ENCODE data around the gene TMEM163. TPM values are rescaled to one million over a fixed set of nuclear protein-coding genes. Genes with fewer than 3 reads are reported as not detected.
A peak's percentile ranks its signal among the peaks of the same experiment; 100 is the strongest.
"Not testable (repeated sequence)": the region's sequence is repeated elsewhere in the genome, so short reads cannot be mapped to it uniquely, and the experiment has no call there.

Gene TMEM163
- total RNA-seq, 2 donors from 2014 or later: 0.57 to 1.3 TPM

- no peak overlapping the region for H3K4me3 Mint-ChIP-seq
- no peak for ATAC-seq
Measured at GRCh38 chr2:134500211-134500935, 218.4 kb downstream of the TMEM163 start.

GRCh38 chr2:134499307-134499926 lies 219.4 kb downstream of the TMEM163 start:
- no peaks in the 10 kb centered on the region for H3K9me3 ChIP-seq (ENCODE audit: control insufficient read depth, low read length, poor library complexity, severe bottlenecking)
- Mint-ChIP-seq H3K36me3 (ENCODE audit: low read depth) (no peaks in the 10 kb centered on the region), H3K4me1 (peaks cover 2% of the 10 kb centered on the region), H3K27me3 (peaks cover 23% of the 10 kb centered on the region), H3K27ac (no peak overlapping the region), H3K4me3 (no peak overlapping the region)
- ATAC-seq (no peak), DNase-seq (no peak)

More at GRCh38 chr2:134500211-134500935, 218.4 kb downstream of the TMEM163 start:
- H3K4me1 Mint-ChIP-seq: peaks cover 2% of the 10 kb centered on the region
- no peaks in the 10 kb centered on the region for H3K9me3 ChIP-seq (ENCODE audit: control insufficient read depth, low read length, poor library complexity, severe bottlenecking)
- H3K27me3 Mint-ChIP-seq: peaks cover 15% of the 10 kb centered on the region
- no peaks in the 10 kb centered on the region for H3K36me3 Mint-ChIP-seq (ENCODE audit: low read depth)
- DNase-seq: no peak
- H3K27ac Mint-ChIP-seq: no peak overlapping the region

DNA sequence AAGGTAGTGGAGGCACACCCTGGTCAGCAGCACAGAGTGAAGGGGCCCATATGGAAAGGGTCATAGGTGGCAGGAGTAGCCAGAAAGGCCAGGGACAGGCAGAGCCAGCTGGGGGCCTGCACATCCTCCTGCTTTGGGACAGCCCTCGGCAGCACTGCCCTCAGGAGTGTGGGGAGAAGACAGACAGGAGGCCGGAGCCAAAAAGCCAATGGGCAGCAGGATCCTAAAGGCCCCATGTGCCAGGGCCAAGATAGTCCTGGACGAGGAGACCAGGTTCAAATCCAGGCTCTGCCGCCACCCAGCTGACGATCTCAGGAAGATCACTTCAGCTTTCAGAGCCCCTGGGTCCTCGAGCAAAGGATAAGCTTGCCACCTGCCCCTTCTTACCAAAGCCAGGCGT lies 220.1 kb downstream of the TMEM163 start:
- no peaks in the 10 kb centered on the region for H3K9me3 ChIP-seq (ENCODE audit: control insufficient read depth, low read length, poor library complexity, severe bottlenecking)
- peaks cover 2% of the 10 kb centered on the region for H3K4me1 Mint-ChIP-seq
- H3K27ac Mint-ChIP-seq: no peak overlapping the region
- ATAC-seq (no peak), DNase-seq (no peak)
- no peaks in the 10 kb centered on the region for H3K36me3 Mint-ChIP-seq (ENCODE audit: low read depth)
- no peak overlapping the region for H3K4me3 Mint-ChIP-seq
- H3K27me3 Mint-ChIP-seq: peaks cover 28% of the 10 kb centered on the region

DNA sequence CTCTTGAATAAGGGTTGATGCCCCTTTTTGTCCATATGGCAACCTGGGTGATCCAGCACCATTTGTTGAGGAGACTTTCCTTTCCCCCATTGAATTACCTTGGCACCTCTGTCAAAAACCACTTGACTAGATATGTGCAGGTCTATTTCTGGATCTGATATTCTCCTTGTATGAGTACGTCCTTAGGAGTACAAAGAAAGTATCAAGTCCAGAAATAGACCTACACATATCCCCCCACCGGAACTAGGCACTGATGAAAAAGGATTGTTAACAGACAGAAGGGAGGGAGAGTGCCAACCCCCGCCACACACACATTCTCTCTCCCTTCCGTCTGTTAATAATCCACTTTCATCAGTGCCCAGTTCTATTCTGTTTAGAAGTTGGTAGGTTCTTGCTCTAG lies 225.0 kb downstream of the TMEM163 start:
- no peaks in the 10 kb centered on the region for H3K9me3 ChIP-seq (ENCODE audit: control insufficient read depth, low read length, poor library complexity, severe bottlenecking)
- peaks cover 54% of the 10 kb centered on the region for H3K27me3 Mint-ChIP-seq
- no peaks in the 10 kb centered on the region for H3K36me3 Mint-ChIP-seq (ENCODE audit: low read depth)
- DNase-seq (no peak), ATAC-seq (no peak)
- no peak overlapping the region for H3K27ac Mint-ChIP-seq
- peaks cover 2% of the 10 kb centered on the region for H3K4me1 Mint-ChIP-seq
- no peak overlapping the region for H3K4me3 Mint-ChIP-seq

GRCh38 chr2:134491771-134492441 lies 226.9 kb downstream of the TMEM163 start:
- Mint-ChIP-seq H3K4me3 (no peak overlapping the region), H3K27me3 (peaks cover 58% of the 10 kb centered on the region), H3K36me3 (ENCODE audit: low read depth) (no peaks in the 10 kb centered on the region), H3K4me1 (peaks cover 2% of the 10 kb centered on the region), H3K27ac (peak overlapping the region; percentile 9)
- ATAC-seq (no peak), DNase-seq (no peak)
- no peaks in the 10 kb centered on the region for H3K9me3 ChIP-seq (ENCODE audit: control insufficient read depth, low read length, poor library complexity, severe bottlenecking)

- no peak for ATAC-seq
- H3K27ac Mint-ChIP-seq: peak overlapping the region; percentile 9
- H3K27me3 Mint-ChIP-seq: peaks cover 50% of the 10 kb centered on the region
- no peaks in the 10 kb centered on the region for H3K9me3 ChIP-seq (ENCODE audit: control insufficient read depth, low read length, poor library complexity, severe bottlenecking)
- H3K4me1 Mint-ChIP-seq: peaks cover 2% of the 10 kb centered on the region
- no peak for DNase-seq
- H3K4me3 Mint-ChIP-seq: no peak overlapping the region
- H3K36me3 Mint-ChIP-seq (ENCODE audit: low read depth): no peaks in the 10 kb centered on the region
Measured at GRCh38 chr2:134491022-134491421, 227.8 kb downstream of the TMEM163 start.

DNA sequence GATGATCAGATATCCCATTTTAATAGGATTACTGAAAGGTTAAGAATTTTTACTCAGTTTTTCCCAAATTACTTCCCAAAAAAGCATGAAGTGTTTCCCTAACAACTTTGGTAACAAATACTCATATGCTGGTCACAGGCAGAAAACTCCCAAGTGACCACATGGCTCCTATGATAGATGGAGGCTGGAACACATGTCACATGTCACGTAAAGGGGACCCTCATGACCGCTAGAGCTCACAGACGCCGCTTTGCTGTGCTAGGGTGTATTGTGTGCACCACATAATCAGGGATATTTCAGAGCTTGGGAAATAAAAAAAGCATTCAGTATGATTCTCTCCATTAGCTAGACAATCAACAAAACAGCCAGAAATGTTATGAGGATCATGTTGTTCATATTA lies 228.2 kb downstream of the TMEM163 start:
- H3K4me1 Mint-ChIP-seq: peaks cover 2% of the 10 kb centered on the region
- DNase-seq: no peak
- no peaks in the 10 kb centered on the region for H3K36me3 Mint-ChIP-seq (ENCODE audit: low read depth)
- H3K4me3 Mint-ChIP-seq: no peak overlapping the region
- peaks cover 54% of the 10 kb centered on the region for H3K27me3 Mint-ChIP-seq
- H3K9me3 ChIP-seq (ENCODE audit: control insufficient read depth, low read length, poor library complexity, severe bottlenecking): no peaks in the 10 kb centered on the region
- ATAC-seq: no peak
- no peak overlapping the region for H3K27ac Mint-ChIP-seq

DNA sequence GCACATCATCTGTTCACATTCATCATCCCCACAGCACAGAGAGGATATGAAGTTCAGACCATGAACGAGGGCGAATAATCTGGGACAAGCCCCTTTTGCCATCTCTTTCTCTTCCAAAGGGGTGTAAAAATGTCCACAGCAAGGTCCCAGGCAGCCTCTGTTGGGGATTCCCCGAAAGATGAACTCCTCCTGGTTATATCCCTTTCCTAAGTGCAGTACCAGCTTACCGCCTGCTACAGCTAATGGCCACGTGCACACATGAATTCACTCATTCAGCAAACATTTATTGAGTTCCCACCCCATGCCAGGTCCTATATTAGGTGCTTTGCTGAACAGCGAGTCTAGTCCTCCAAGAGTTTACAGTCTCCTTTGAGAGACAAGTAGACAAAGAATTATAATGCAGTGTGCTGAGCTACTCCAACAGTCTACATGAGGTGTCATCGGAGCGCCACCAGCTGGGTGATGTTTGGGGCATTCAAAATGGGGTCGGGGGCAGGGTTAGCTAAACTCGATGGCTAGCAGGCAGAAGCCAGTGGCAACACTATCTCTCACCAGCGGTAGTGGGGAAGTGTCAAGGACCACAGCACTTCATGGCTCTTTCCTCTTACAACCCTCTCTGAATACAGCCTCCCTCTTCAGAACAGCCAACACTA lies 228.9 kb downstream of the TMEM163 start:
- Mint-ChIP-seq H3K36me3 (ENCODE audit: low read depth) (no peaks in the 10 kb centered on the region), H3K4me1 (peaks cover 2% of the 10 kb centered on the region), H3K27me3 (peaks cover 51% of the 10 kb centered on the region), H3K4me3 (no peak overlapping the region), H3K27ac (no peak overlapping the region)
- no peak for ATAC-seq
- H3K9me3 ChIP-seq (ENCODE audit: control insufficient read depth, low read length, poor library complexity, severe bottlenecking): no peaks in the 10 kb centered on the region
- no peak for DNase-seq

DNA sequence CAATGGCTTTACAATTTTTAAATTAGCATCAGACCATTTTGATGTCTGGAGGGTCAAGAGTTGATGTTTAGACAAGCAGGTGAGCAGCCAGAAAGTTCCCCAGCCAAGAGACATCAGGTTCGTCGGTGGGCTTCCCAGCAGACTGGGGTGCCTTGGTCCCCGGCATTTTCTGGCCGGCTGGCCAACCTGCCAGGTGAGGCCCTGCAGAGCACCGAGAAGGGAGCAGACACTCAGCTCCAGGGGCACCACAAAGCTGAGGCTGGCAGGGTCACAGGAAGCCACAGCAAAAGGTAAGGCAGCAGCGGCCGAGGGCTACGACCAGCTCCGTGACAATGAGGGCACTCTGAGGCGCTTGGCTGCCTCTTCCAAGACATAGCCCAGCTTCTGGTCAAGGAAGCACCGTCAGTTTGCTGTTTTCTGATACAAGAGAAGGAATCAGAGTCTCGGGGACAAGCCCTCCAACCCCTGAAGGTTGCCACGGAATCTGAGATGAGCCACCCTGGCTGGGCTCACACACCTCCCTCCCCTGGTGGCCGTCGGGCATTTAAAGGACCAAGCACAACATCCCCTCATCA lies 235.9 kb downstream of the TMEM163 start:
- no peak for ATAC-seq

DNA sequence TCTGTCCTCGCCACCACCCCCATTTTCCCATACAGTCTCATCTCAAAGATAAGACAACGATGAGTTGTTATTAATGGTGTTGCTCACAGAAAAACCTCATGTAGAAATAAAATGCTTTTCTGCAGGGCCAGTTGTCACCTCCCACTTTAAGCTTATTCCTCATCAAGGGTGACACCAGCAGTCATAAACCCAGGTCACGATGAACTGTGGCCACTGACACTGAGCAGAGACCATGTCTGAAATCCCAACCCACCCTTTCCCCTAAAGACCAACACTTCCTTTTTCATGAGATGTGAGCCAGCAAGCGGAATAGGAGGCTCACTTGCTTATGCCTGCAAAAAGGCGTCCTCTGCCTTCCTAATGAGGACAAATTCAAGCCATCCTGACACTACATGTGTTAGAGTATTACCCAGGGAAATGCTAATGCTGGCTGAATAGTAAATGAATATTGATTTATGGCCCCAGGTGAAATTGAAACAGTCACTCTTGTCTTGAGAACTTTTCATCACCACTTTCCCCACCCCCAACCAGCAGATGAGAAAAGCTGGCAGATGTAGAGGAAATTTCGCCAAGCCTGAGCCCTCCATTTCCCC lies 236.6 kb downstream of the TMEM163 start:
- no peaks in the 10 kb centered on the region for H3K9me3 ChIP-seq (ENCODE audit: control insufficient read depth, low read length, poor library complexity, severe bottlenecking)
- H3K27ac Mint-ChIP-seq: no peak overlapping the region
- H3K4me1 Mint-ChIP-seq: no peaks in the 10 kb centered on the region
- H3K36me3 Mint-ChIP-seq (ENCODE audit: low read depth): peaks cover 2% of the 10 kb centered on the region
- ATAC-seq (no peak), DNase-seq (no peak)
- peaks cover 34% of the 10 kb centered on the region for H3K27me3 Mint-ChIP-seq
- H3K4me3 Mint-ChIP-seq: no peak overlapping the region

More for the DNA sequence above, 235.9 kb downstream of the TMEM163 start:
- no peaks in the 10 kb centered on the region for H3K9me3 ChIP-seq (ENCODE audit: control insufficient read depth, low read length, poor library complexity, severe bottlenecking)
- Mint-ChIP-seq H3K27me3 (peaks cover 34% of the 10 kb centered on the region), H3K4me1 (no peaks in the 10 kb centered on the region), H3K36me3 (ENCODE audit: low read depth) (peaks cover 2% of the 10 kb centered on the region), H3K4me3 (no peak overlapping the region), H3K27ac (no peak overlapping the region)
- no peak for DNase-seq

DNA sequence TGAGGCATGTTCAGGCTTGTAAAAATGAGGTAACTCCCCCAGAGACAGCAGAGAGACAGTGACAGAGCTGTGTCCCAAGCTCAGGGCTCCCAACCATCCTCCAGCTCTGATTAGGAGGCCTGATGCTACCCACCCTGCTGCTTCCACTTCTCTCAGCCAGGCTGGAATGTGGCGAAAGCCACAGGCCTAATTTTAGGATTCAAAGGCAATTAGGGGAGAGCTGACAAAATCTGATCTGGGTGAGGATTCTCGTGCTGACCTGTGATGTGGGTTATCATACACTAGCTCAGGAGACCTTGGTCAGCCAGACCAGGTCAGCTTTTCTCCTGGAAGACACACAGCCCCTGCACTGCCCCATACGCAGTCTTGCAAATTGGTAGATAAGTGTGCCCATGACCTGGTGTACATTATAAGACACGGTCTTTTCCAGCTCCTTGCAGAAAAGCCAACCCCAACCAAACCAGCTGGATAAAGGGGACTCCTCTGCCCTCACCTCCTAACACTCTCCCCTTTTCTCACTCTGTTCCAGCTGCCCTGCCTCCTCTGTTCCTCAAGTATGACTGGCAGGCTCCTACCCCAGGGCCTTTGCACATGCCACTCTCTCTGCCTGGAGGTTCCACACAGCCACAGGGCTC lies 239.0 kb downstream of the TMEM163 start:
- H3K9me3 ChIP-seq (ENCODE audit: control insufficient read depth, low read length, poor library complexity, severe bottlenecking): no peaks in the 10 kb centered on the region
- peaks cover 2% of the 10 kb centered on the region for H3K36me3 Mint-ChIP-seq (ENCODE audit: low read depth)
- H3K27ac Mint-ChIP-seq: no peak overlapping the region
- no peak for DNase-seq
- no peak overlapping the region for H3K4me3 Mint-ChIP-seq
- ATAC-seq: no peak
- H3K27me3 Mint-ChIP-seq: peaks cover 28% of the 10 kb centered on the region
- no peaks in the 10 kb centered on the region for H3K4me1 Mint-ChIP-seq

- H3K4me1 Mint-ChIP-seq; H3K36me3 Mint-ChIP-seq (ENCODE audit: low read depth); H3K27ac Mint-ChIP-seq; DNase-seq; H3K4me3 Mint-ChIP-seq; ATAC-seq: not testable (repeated sequence)
- H3K27me3 Mint-ChIP-seq: peaks cover 11% of the 10 kb centered on the region
- H3K9me3 ChIP-seq (ENCODE audit: control insufficient read depth, low read length, poor library complexity, severe bottlenecking): peaks cover 11% of the 10 kb centered on the region
Measured at GRCh38 chr2:134476982-134477381, 241.8 kb downstream of the TMEM163 start.
